ENCODE measurements around the gene THSD7B.

DNA sequence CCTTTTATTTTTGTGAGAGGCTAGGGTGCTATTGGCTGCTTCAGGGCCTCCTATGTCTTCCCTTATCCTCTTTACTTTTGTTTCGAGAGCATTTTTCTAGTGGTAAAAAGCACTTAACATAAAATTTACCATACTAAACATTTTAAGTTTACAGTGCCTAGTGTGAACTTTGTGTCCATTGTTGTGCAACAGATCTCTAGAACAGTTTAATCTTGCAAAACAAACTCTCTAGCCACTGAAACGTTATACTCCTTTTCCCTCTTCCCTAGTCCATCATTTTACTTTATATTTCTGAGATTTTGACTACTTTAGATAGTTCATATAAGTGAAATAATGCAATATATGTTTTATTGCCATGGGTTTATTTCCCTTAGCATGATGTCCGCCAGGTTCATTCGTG is 580.6 kb downstream of the THSD7B start:
- TF ChIP-seq, protein P1, sequence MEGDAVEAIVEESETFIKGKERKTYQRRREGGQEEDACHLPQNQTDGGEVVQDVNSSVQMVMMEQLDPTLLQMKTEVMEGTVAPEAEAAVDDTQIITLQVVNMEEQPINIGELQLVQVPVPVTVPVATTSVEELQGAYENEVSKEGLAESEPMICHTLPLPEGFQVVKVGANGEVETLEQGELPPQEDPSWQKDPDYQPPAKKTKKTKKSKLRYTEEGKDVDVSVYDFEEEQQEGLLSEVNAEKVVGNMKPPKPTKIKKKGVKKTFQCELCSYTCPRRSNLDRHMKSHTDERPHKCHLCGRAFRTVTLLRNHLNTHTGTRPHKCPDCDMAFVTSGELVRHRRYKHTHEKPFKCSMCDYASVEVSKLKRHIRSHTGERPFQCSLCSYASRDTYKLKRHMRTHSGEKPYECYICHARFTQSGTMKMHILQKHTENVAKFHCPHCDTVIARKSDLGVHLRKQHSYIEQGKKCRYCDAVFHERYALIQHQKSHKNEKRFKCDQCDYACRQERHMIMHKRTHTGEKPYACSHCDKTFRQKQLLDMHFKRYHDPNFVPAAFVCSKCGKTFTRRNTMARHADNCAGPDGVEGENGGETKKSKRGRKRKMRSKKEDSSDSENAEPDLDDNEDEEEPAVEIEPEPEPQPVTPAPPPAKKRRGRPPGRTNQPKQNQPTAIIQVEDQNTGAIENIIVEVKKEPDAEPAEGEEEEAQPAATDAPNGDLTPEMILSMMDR (conservative IDR thresholded peaks at IDR 0.05 in 1 of 2, IDR thresholded peaks at IDR 0.05 in 1 of 2; ENCODE audit: extremely low read depth in 1 of 2, insufficient read depth in 1 of 2, low read depth in 1 of 2, low read length in 2 of 2), result no peak
- TF ChIP-seq EZH2 (IDR thresholded peaks at IDR 0.05; ENCODE audit: borderline replicate concordance, low read length), result no peak

Data from mammary epithelial cell (primary cell).